ENCODE results near the gene PQBP1. TPM values are rescaled to one million over a fixed set of nuclear protein-coding genes. Genes with fewer than 3 reads are reported as not detected.

Gene PQBP1
- total and polyA plus RNA-seq, 2 of the 13 experiments (the other 11 are each of a cell fraction or from before 2014, with no cell fraction given): 58.1 to 80.9 TPM

- TF ChIP-seq CSRNP1 (CRISPR knock-in tag; IDR thresholded peaks at IDR 0.05): 0 out of 2 replicates have a peak, but pooled peaks have one; percentile 25
- no peak for TF ChIP-seq MXI1 (IDR thresholded peaks at IDR 0.05; ENCODE audit: borderline replicate concordance, low read depth, low read length)
- no peak for TF ChIP-seq HBP1 (CRISPR knock-in tag; IDR thresholded peaks at IDR 0.05; ENCODE audit: low read depth)
- TF ChIP-seq U2AF1 (optimal IDR thresholded peaks at IDR 0.05; ENCODE audit: low read depth, low read length): peak; percentile 44
- peak; percentile 25; the same call in 1 of the 2 replicates for TF ChIP-seq MAX (IDR thresholded peaks at IDR 0.05)
Observed at GRCh38 chrX:48897157-48897624, 539 bp upstream of the PQBP1 start (continued).

- peak overlapping the region; percentile 85 for H3K4me2 ChIP-seq (ENCODE audit: low read depth, low read length)
- H3K4me3 ChIP-seq (replicated peaks in 1 of 3; ENCODE audit: insufficient read depth in 1 of 3, low read depth in 2 of 3, low read length in 3 of 3): no peak overlapping the region
- no peak overlapping the region for H2AFZ ChIP-seq (ENCODE audit: low read length)
- POLR2A ChIA-PET: no interaction called here
- no peak overlapping the region for H3K9ac ChIP-seq (ENCODE audit: insufficient read depth, low read depth, low read length)
- H3K79me2 ChIP-seq (ENCODE audit: insufficient read depth, low read length): peaks cover 29% of the 10 kb centered on the region
- no peaks in the 10 kb centered on the region; the same call in 1 of the 2 replicates for H4K20me1 ChIP-seq (ENCODE audit: insufficient read depth, low read length)
- in situ Hi-C loops (cut with HindIII; ENCODE audit: extremely low pct_ligation_motif_present, low pct_unique_long_range_greater_than_20kb): no loop called here
- no peak for FAIRE-seq
- H3K27me3 ChIP-seq (ENCODE audit: control insufficient read depth in 1 of 2, insufficient read depth in 2 of 2, low read length in 2 of 2): no peaks in the 10 kb centered on the region
- H3K36me3 ChIP-seq (replicated peaks in 1 of 2; ENCODE audit: control insufficient read depth in 1 of 2, insufficient read depth in 2 of 2, low read length in 2 of 2): peaks cover 7 to 19% of the 10 kb centered on the region in 2 experiments; a peak in 4 of 5 replicates
- no peak overlapping the region for H3K27ac ChIP-seq (ENCODE audit: extremely low read length, insufficient read depth, low read length)
- 89% methylated on average over 4 of the region's 8 CpGs for whole genome bisulfite sequencing (ENCODE audit: low lambda C conversion rate)
- H3K9me3 ChIP-seq (ENCODE audit: low read length): no peaks in the 10 kb centered on the region
- H3K4me1 ChIP-seq (ENCODE audit: insufficient read depth, low read length): peaks cover 30% of the 10 kb centered on the region
- BruUV-seq (replicated peaks): no TSS peak
- CTCF ChIA-PET (ENCODE audit: low intra/inter-chr PET ratio, low total read pairs): no interaction called here
- DNase-seq (ENCODE audit: low spot score): no peak
- no peak for ATAC-seq
- intact Hi-C loops (cut with micrococcal nuclease; ENCODE audit: unreplicated experiment): no loop called here
- TF ChIP-seq PTBP1 (IDR thresholded peaks at IDR 0.05; ENCODE audit: low read depth, low read length, poor library complexity, severe bottlenecking): no peak
- TF ChIP-seq POLR2A (IDR thresholded peaks at IDR 0.05; ENCODE audit: insufficient read depth in 1 of 2, low read depth in 2 of 2, low read length in 2 of 2): no peak
- TF ChIP-seq ZNF737 (CRISPR knock-in tag; IDR thresholded peaks at IDR 0.05; ENCODE audit: borderline replicate concordance): no peak
- TF ChIP-seq ZNF224 (CRISPR knock-in tag; IDR thresholded peaks at IDR 0.05): no peak
- no peak for TF ChIP-seq ZNF512B (CRISPR knock-in tag; IDR thresholded peaks at IDR 0.05; ENCODE audit: borderline replicate concordance)
- no peak for TF ChIP-seq PHF8 (CRISPR knock-in tag; IDR thresholded peaks at IDR 0.05)
- no peak for TF ChIP-seq KLF15 (CRISPR knock-in tag; IDR thresholded peaks at IDR 0.05; ENCODE audit: borderline replicate concordance)
- no peak for TF ChIP-seq ATF5 (CRISPR knock-in tag; IDR thresholded peaks at IDR 0.05; ENCODE audit: low read depth)
- TF ChIP-seq TCF7L2 (IDR thresholded peaks at IDR 0.05; ENCODE audit: low read depth, low read length): no peak
- TF ChIP-seq ZNF546 (CRISPR knock-in tag; conservative IDR thresholded peaks at IDR 0.05): no peak
- TF ChIP-seq ARHGAP35 (CRISPR knock-in tag; IDR thresholded peaks at IDR 0.05; ENCODE audit: borderline replicate concordance): no peak
Observed at GRCh38 chrX:48899078-48899410, 1.3 kb downstream of the PQBP1 start.
